Left lung (tissue), 10 donors: ENCODE results near the gene AP4S1. TPM values are rescaled to one million over a fixed set of nuclear protein-coding genes. Genes with fewer than 3 reads are reported as not detected.

Source experiments
- ATAC-seq: fragments of 200-7000 bp; cut with Tn5 transposase; one replicate; pipeline ENCODE4 v1.9.1; 2020; ENCODE audit warnings: moderate library complexity
- DNase-seq, 4 donors: peaks; one replicate each; pipeline ENCODE4 v3.0.0-alpha.2; 2013 to 2020
- H3K27ac ChIP-seq, 2 donors: fragments of 200-600 bp; sonication (generic) in 1 of 2; one replicate each; pipeline versions ENCODE4 v1.5.0 to v1.8.0; 2020 to 2021
- H3K27me3 ChIP-seq, 2 donors: fragments of 200-600 bp; sonication (generic) in 1 of 2; one replicate each; pipeline versions ENCODE4 v1.5.0 to v1.8.0; 2020 to 2021
- H3K36me3 ChIP-seq, 2 donors: fragments of 200-600 bp; sonication (generic) in 1 of 2; one replicate each; pipeline versions ENCODE4 v1.5.0 to v1.8.0; 2020 to 2021
- H3K4me1 ChIP-seq, 2 donors: fragments of 200-600 bp; one replicate each; pipeline ENCODE4 v1.8.0; 2021
- H3K4me3 ChIP-seq, 2 donors: fragments of 200-600 bp; sonication (generic) in 1 of 2; one replicate each; pipeline versions ENCODE4 v1.5.0 to v1.8.0; 2020 to 2021; ENCODE audit warnings: mild to moderate bottlenecking in 1 of 2
- H3K9me3 ChIP-seq, 2 donors: fragments of 200-600 bp; sonication (generic) in 1 of 2; one replicate each; pipeline versions ENCODE4 v1.5.0 to v1.8.0; 2020 to 2021
- intact Hi-C, 2 donors: fragments of 100-400 bp; cut with DNase I; formaldehyde crosslinking; loops; one replicate each; pipeline versions ENCODE4 v1.11.2 to v1.14.2; 2022
- polyA plus RNA-seq, 6 donors: library from polyadenylated mRNA; unstranded; fragments of 120-200 nt; gene quantifications; one replicate each; pipeline ENCODE4 v1.2.1, GENCODE V29; 2013; ENCODE audit not compliant: insufficient read length in 6 of 6
- total RNA-seq, 2 donors: library from RNA; stranded (reverse); fragmentation: NEBNext Ultra II Directional; extraction: Animal tissue kit (Norgen Biotek cat#: 25700); gene quantifications; one replicate each; pipeline ENCODE4 v1.2.1, GENCODE V29; 2021
- TF ChIP-seq, protein P1 (sequence below), 2 donors: fragments of 200-600 bp; sonication (generic) in 1 of 2; IDR thresholded peaks; one replicate each; pipeline versions ENCODE4 v1.5.0 to v1.8.0; 2021; ENCODE audit warnings: antibody characterized with exemption in 2 of 2
- donor health status: DM: no; HTN: yes; CAD: no.
- donor health status: DM: no; HTN: no; CAD: no.

The AP4S1 gene
- total and polyA plus RNA-seq, 8 donors: 6.9 to 25.0 (median 19.6) TPM

DNA sequence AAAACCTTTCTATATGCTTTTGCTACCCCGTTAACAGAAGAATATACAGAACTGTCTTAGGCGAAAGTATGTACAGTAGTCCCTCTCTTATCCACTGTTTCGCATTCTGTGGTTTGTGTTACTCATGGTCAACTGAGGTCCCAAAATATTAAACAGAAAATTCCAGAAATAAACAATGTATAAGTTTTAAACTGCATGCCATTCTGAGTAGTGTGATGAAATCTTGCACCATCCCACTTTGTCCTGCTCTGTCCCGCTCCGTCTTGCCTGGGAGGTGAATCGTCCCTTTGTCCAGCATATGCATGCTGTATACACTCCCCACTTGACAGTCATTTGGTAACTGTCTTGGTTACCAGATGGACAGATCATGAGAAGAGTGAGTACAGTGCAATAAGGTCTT lies 70.8 kb downstream of the AP4S1 start:
- DNase-seq (no peak), ATAC-seq (no peak)
- Histone ChIP-seq H3K27me3 (no peaks in the 10 kb centered on the region), H3K4me3 (no peak overlapping the region), H3K27ac (no peak overlapping the region), H3K9me3 (no peaks in the 10 kb centered on the region), H3K36me3 (peaks cover 0 to 50% of the 10 kb centered on the region in 2 donors), H3K4me1 (peaks cover 0 to 6% of the 10 kb centered on the region in 2 donors)
- intact Hi-C loops: no loop called here
- TF ChIP-seq, protein P1, sequence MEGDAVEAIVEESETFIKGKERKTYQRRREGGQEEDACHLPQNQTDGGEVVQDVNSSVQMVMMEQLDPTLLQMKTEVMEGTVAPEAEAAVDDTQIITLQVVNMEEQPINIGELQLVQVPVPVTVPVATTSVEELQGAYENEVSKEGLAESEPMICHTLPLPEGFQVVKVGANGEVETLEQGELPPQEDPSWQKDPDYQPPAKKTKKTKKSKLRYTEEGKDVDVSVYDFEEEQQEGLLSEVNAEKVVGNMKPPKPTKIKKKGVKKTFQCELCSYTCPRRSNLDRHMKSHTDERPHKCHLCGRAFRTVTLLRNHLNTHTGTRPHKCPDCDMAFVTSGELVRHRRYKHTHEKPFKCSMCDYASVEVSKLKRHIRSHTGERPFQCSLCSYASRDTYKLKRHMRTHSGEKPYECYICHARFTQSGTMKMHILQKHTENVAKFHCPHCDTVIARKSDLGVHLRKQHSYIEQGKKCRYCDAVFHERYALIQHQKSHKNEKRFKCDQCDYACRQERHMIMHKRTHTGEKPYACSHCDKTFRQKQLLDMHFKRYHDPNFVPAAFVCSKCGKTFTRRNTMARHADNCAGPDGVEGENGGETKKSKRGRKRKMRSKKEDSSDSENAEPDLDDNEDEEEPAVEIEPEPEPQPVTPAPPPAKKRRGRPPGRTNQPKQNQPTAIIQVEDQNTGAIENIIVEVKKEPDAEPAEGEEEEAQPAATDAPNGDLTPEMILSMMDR (IDR thresholded peaks at IDR 0.05): no peak

DNA sequence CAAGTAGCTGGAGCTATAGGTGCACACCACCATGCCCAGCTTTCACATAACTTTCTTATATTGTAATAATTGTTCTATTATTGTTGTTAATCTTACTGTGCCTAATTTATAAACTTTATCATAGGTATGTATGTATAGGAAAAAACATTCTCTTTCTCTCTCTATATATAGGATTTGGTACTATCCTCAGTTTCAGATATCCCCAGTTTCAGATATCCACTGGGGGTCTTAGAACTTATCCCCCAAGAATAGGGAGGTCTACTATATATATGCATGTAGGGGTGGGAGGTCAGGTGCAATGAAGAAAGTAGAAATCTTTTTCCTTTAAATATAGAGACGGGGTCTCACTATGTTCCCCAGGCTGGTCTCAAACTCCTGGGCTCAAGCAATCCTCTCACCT lies 71.6 kb downstream of the AP4S1 start:
- no peaks in the 10 kb centered on the region for H3K9me3 ChIP-seq
- TF ChIP-seq, protein P1 (IDR thresholded peaks at IDR 0.05): no peak
- DNase-seq (no peak), ATAC-seq (no peak)
- no peaks in the 10 kb centered on the region for H3K27me3 ChIP-seq
- no peak overlapping the region for H3K27ac ChIP-seq
- no peak overlapping the region for H3K4me3 ChIP-seq
- no peaks in the 10 kb centered on the region for H3K4me1 ChIP-seq
- intact Hi-C loops: no loop called here
- peaks cover 0 to 59% of the 10 kb centered on the region in 2 donors for H3K36me3 ChIP-seq

GRCh38 chr14:31106768-31107167 lies 81.3 kb downstream of the AP4S1 start:
- no peaks in the 10 kb centered on the region for H3K4me1 ChIP-seq
- H3K9me3 ChIP-seq: no peaks in the 10 kb centered on the region
- TF ChIP-seq, protein P1 (IDR thresholded peaks at IDR 0.05): no peak
- no peak for ATAC-seq
- no peak overlapping the region for H3K4me3 ChIP-seq
- H3K27me3 ChIP-seq: no peaks in the 10 kb centered on the region
- DNase-seq: no peak
- no peak overlapping the region for H3K27ac ChIP-seq
- intact Hi-C loops: no loop called here
- H3K36me3 ChIP-seq: peaks cover 0 to 100% of the 10 kb centered on the region in 2 donors

DNA sequence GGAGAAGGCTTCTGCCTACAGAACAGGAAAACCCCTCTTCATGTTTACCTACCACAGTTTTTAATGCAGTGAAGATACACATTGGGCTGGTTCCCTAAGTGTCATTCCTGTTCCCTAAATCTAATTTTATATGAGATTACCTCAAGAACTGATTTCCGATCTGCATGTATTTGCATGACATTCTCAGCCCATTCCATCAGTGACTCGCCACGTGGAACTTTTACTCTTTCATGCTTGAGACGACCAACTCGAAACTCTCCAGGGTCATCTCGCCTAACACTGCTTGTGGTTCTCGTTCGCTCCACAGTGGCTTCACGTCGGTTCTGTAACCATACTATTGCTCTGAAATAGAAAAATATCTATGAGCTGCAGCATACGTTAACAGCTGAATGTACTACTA lies 83.8 kb downstream of the AP4S1 start:
- Histone ChIP-seq H3K27ac (no peak overlapping the region), H3K4me1 (no peaks in the 10 kb centered on the region), H3K36me3 (peaks cover 0 to 100% of the 10 kb centered on the region in 2 donors), H3K4me3 (no peak overlapping the region), H3K9me3 (no peaks in the 10 kb centered on the region), H3K27me3 (no peaks in the 10 kb centered on the region)
- DNase-seq (no peak), ATAC-seq (no peak)
- TF ChIP-seq, protein P1 (IDR thresholded peaks at IDR 0.05): no peak
- intact Hi-C loops: no loop called here

DNA sequence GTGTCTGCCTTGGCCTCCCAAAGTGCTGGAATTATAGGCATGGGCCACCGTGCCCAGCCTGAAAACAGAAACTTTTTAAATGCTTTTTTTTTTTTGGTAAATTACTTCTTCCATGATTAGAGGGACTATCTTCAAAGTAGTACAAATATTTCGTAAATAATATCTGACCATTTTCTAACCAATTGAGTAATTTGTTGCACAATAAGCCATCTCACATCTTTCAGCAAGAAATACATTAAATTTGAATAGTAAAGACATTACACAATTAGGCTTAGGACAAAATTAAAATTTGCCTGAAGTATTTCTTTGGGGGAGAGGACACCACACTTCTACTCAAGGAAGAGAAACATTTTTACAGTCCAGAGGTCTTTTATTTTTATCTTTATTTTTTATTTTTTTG lies 85.4 kb downstream of the AP4S1 start:
- DNase-seq: peak in 1 of 4 donors; percentile 7
- H3K4me3 ChIP-seq: no peak overlapping the region
- ATAC-seq: no peak
- no peaks in the 10 kb centered on the region for H3K9me3 ChIP-seq
- TF ChIP-seq, protein P1 (IDR thresholded peaks at IDR 0.05): no peak
- H3K27ac ChIP-seq: no peak overlapping the region
- no peaks in the 10 kb centered on the region for H3K4me1 ChIP-seq
- H3K36me3 ChIP-seq: peaks cover under 1 to 100% of the 10 kb centered on the region in 2 donors
- intact Hi-C loops: no loop called here
- H3K27me3 ChIP-seq: no peaks in the 10 kb centered on the region
